ENCODE data around the gene CACNA2D2. TPM values are rescaled to one million over a fixed set of nuclear protein-coding genes. Genes with fewer than 3 reads are reported as not detected.
"Not testable (repeated sequence)": the region's sequence is repeated elsewhere in the genome, so short reads cannot be mapped to it uniquely, and the experiment has no call there.

CACNA2D2 gene
- total and polyA plus RNA-seq, 7 donors: 0.14 to 1.6 (median 0.83) TPM

GRCh38 chr3:50518436-50518835, 15.0 kb upstream of the CACNA2D2 start:
- no peak overlapping the region for H3K27ac ChIP-seq
- intact Hi-C loops (cut with DNase I): loop anchor here (2.0 to 5.0 kb wide), 3 partner anchors 28 to 96 kb away; partner anchors contain the start of gene CISH (in 1 of the 2)
- H3K9me3 ChIP-seq: no peaks in the 10 kb centered on the region
- no peaks in the 10 kb centered on the region for H3K27me3 ChIP-seq (ENCODE audit: insufficient read depth in 3 of 3, low read length in 2 of 3)
- H3K36me3 ChIP-seq (ENCODE audit: insufficient read depth in 1 of 2, low read depth in 1 of 2): no peaks in the 10 kb centered on the region
- DNase-seq: no peak
- no peaks in the 10 kb centered on the region for H3K4me1 ChIP-seq
- no peak overlapping the region for H3K4me3 ChIP-seq
- ATAC-seq: no peak
- WGBS, 3 donors: 81 to 87% (median 84%) methylated on average over 7 of the region's 7 CpGs
- TF ChIP-seq CTCF (IDR thresholded peaks at IDR 0.05): no peak

DNA sequence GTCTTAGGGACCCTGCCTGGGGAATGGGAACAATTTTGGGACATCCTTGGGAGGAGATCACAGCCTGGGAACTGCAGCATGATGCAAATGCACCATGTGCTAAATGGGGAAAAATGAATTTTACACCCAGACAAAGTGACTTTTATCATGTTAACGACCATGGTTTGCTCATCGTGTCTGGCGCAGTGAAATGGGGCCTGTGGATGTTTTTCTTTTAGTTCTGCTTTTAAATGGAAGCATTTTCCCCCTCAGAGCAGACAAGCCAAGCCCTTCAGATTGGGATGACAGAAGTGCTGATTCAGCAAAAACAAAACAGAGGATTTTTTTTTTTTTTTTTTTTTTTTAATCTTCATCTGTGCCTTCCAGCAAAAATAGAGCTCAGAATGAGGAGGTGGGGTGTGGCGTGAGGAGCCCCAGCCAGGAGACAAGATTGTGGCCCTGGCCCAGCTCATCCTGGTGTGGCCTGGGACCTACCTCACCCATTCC, 14.3 kb upstream of the CACNA2D2 start:
- intact Hi-C loops (cut with DNase I): loop anchor here (2.0 to 5.0 kb wide), 3 partner anchors 29 to 97 kb away; partner anchors contain the start of gene CISH (in 1 of the 2)
- Histone ChIP-seq H3K27me3 (ENCODE audit: insufficient read depth in 3 of 3, low read length in 2 of 3) (no peaks in the 10 kb centered on the region), H3K36me3 (ENCODE audit: insufficient read depth in 1 of 2, low read depth in 1 of 2) (no peaks in the 10 kb centered on the region), H3K4me3 (no peak overlapping the region), H3K4me1 (no peaks in the 10 kb centered on the region), H3K27ac (no peak overlapping the region), H3K9me3 (no peaks in the 10 kb centered on the region)
- WGBS, 3 donors: 67 to 81% (median 80%) methylated on average over 4 of the region's 4 CpGs
- no peak for DNase-seq
- no peak for TF ChIP-seq CTCF (IDR thresholded peaks at IDR 0.05)
- ATAC-seq: no peak

- no peak overlapping the region for H3K4me3 ChIP-seq
- DNase-seq: no peak
Observed at GRCh38 chr3:50516440-50516871, 13.0 kb upstream of the CACNA2D2 start.

DNA sequence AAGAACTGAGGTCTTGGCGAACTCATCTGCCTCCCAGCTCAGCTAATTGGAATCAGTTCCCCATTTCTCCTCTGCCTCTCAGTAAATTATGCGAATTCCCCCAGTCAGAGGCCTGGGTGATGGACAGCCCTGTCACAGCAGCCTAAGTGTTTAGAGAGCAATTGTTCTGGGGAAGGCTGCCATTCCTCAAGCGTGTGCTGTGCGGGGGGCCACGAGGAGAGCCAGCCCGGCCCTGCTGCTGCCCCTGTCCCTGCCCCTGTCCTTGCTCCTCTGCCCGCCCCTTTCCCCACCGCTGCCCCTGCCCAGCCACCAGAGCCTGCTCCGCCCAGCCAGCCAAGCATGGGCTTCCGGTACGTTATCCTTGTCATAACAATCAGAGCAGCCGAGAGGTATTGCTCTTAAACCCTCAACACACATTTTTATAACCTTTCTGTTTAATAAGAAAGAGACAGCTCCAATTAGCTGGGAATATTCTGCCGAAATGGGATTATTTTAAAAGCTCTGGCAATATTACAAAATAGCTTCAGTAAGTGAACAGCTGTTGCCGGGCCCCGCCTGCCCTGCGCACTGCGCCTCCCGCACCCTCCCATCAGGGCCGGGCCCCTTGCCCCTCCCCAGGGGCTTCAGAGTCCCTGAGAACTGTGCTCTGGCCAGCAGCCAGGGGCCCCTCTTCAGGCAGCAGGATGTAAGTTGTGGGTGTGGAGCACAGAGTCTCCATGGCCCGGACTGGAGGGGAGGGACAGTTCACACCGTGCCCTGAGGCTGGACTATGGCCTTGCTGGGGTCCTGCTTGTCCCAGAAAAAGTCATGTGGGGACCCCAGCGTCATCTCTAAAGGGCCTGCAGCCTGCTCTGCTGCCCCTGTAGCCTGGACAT, 12.4 kb upstream of the CACNA2D2 start:
- H3K27ac ChIP-seq: no peak overlapping the region

More at GRCh38 chr3:50516440-50516871, 13.0 kb upstream of the CACNA2D2 start:
- Histone ChIP-seq H3K27me3 (ENCODE audit: insufficient read depth in 3 of 3, low read length in 2 of 3) (no peaks in the 10 kb centered on the region), H3K4me1 (no peaks in the 10 kb centered on the region), H3K36me3 (ENCODE audit: insufficient read depth in 1 of 2, low read depth in 1 of 2) (no peaks in the 10 kb centered on the region), H3K9me3 (no peaks in the 10 kb centered on the region), H3K27ac (no peak overlapping the region)
- no peak for TF ChIP-seq CTCF (IDR thresholded peaks at IDR 0.05)
- intact Hi-C loops (cut with DNase I): loop anchor here in 1 of 2 donors (5.0 kb wide), 1 partner anchor 96 kb away; the partner anchor contains the start of gene CISH
- WGBS, 3 donors: 62 to 91% (median 77%) methylated on average over 4 of the region's 4 CpGs
- peak in 1 of 4 donors; percentile 11 for ATAC-seq

DNA sequence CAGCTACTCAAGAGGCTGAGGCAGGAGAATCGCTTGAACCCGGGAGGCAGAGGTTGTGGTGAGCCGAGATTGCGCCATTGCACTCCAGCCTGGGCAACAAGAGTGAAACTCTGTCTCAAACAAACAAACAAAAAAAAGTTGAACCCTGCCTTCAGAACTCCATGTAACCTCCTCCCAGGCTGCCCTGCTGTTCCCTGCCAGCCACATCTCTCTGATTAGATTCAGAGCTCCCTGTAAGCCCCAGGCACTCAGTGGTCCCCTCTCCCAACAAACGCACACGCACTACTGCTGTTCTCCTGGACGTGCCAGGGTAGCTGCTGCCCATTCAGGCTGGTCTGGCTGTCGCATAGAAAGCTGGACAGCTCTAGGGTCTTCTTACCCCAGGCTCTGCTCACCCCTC, 9.5 kb upstream of the CACNA2D2 start:
- intact Hi-C loops (cut with DNase I); H3K36me3 ChIP-seq (ENCODE audit: insufficient read depth in 1 of 2, low read depth in 1 of 2); ATAC-seq; H3K4me3 ChIP-seq; DNase-seq; H3K27ac ChIP-seq; H3K4me1 ChIP-seq; H3K9me3 ChIP-seq; H3K27me3 ChIP-seq (ENCODE audit: insufficient read depth in 3 of 3, low read length in 2 of 3): not testable (repeated sequence)
- 84 to 91% (median 85%) methylated on average over 8 of the region's 8 CpGs for WGBS, 3 donors

More for the DNA sequence above, 12.4 kb upstream of the CACNA2D2 start:
- TF ChIP-seq CTCF (IDR thresholded peaks at IDR 0.05): no peak
- Histone ChIP-seq H3K4me1 (no peaks in the 10 kb centered on the region), H3K36me3 (ENCODE audit: insufficient read depth in 1 of 2, low read depth in 1 of 2) (no peaks in the 10 kb centered on the region), H3K27me3 (ENCODE audit: insufficient read depth in 3 of 3, low read length in 2 of 3) (no peaks in the 10 kb centered on the region), H3K9me3 (no peaks in the 10 kb centered on the region), H3K4me3 (peak overlapping the region; percentile 15)
- intact Hi-C loops (cut with DNase I): loop anchor here in 1 of 2 donors (5.0 kb wide), 1 partner anchor 96 kb away; the partner anchor contains the start of gene CISH
- ATAC-seq (peak; percentile 34 to 51 (median 38)), DNase-seq (peak; percentile 56 to 79)
- WGBS, 3 donors: 27 to 29% (median 27%) methylated on average over 22 of the region's 22 CpGs

Measured in psoas muscle (tissue), 8 donors.